GM12878 (cell line): ENCODE measurements around the gene RAP1GAP2. TPM values are rescaled to one million over a fixed set of nuclear protein-coding genes. Genes with fewer than 3 reads are reported as not detected.

ENCODE experiments used
- ATAC-seq: fragments of 200-7000 bp; cut with Tn5 transposase; 3 replicates; pipeline ENCODE4 v1.9.1; 2020; ENCODE audit warnings: mild to moderate bottlenecking, moderate library complexity
- BruUV-seq: library from RNA; stranded (reverse); fragments of 400-500 nt; replicated peaks from 2 replicates; lab custom pipeline; 2021; lab: Mats Ljungman, UMichigan
- CTCF ChIA-PET: fragments of 300-600 bp; sonication (Branson Sonifier 250); formaldehyde crosslinking; extraction: SDS; loops from one replicate; lab custom pipeline; 2021; ENCODE audit warnings: inconsistent platforms; lab: Yijun Ruan, JAX
- POLR2A ChIA-PET: fragments of 350-600 bp; formaldehyde crosslinking; extraction: SDS; loops from one replicate; lab custom pipeline; 2021; ENCODE audit warnings: inconsistent platforms; lab: Charles Lee
- RAD21 ChIA-PET: fragments of 300-600 bp; sonication (Branson Sonifier 250); formaldehyde crosslinking; loops from one replicate; lab custom pipeline; 2023; ENCODE audit warnings: antibody characterized with exemption; ENCODE audit not compliant: unreplicated experiment; lab: Charles Lee
- SMC1A ChIA-PET: fragments of 300-600 bp; sonication (Branson Sonifier 250); formaldehyde crosslinking; loops from one replicate; lab custom pipeline; 2023; ENCODE audit not compliant: unreplicated experiment, uncharacterized antibody; lab: Charles Lee
- DNase-seq: peaks from one replicate; pipeline ENCODE4 v3.0.0-alpha.2; 2011; ENCODE audit warnings: low read depth, low spot score
- FAIRE-seq: peaks from 3 replicates; lab custom pipeline; 2011; peaks lifted over from hg19 to GRCh38; lab: Jason Lieb, UNC
- H2AFZ ChIP-seq: 2 replicates; pipeline ENCODE4 v1.6.0; 2011; ENCODE audit warnings: low read depth, low read length, control low read depth; ENCODE audit not compliant: control insufficient read depth
- H3K27ac ChIP-seq: 2 replicates; pipeline ENCODE4 v1.5.1; 2011; ENCODE audit warnings: control low read depth; ENCODE audit not compliant: control insufficient read depth, insufficient read depth
- H3K27me3 ChIP-seq, 2 experiments: replicated peaks in 1 of 2; 2 replicates each; pipeline versions ENCODE4 v1.6.0 to v1.6.1; 2011; ENCODE audit warnings: low read length in 1 of 2; ENCODE audit not compliant: control insufficient read depth in 2 of 2, insufficient read depth in 2 of 2
- H3K36me3 ChIP-seq, 2 experiments: 2 replicates each; pipeline ENCODE4 v1.5.1; 2011; ENCODE audit warnings: low read length in 1 of 2; ENCODE audit not compliant: control insufficient read depth in 2 of 2, insufficient read depth in 2 of 2
- H3K4me1 ChIP-seq: 2 replicates; pipeline ENCODE4 v1.6.1; 2011; ENCODE audit warnings: mild to moderate bottlenecking, low read length, moderate library complexity, mixed read lengths; ENCODE audit not compliant: control insufficient read depth, insufficient read depth
- H3K4me2 ChIP-seq: 2 replicates; pipeline ENCODE4 v1.6.0; 2011; ENCODE audit warnings: control low read depth; ENCODE audit not compliant: control insufficient read depth, insufficient read depth
- H3K4me3 ChIP-seq: fragments of 200-600 bp; sonication (generic); 2 replicates; pipeline ENCODE4 v1.5.1; 2016
- H3K79me2 ChIP-seq: 2 replicates; pipeline ENCODE4 v1.6.0; 2011; ENCODE audit warnings: low read length; ENCODE audit not compliant: control insufficient read depth, insufficient read depth
- H3K9ac ChIP-seq: 2 replicates; pipeline ENCODE4 v1.8.0; 2011; ENCODE audit warnings: low read length, control low read depth, mixed read lengths; ENCODE audit not compliant: control insufficient read depth, insufficient read depth
- H3K9me3 ChIP-seq: replicated peaks from 3 replicates; pipeline ENCODE4 v1.5.1; 2011; ENCODE audit warnings: mild to moderate bottlenecking, low read length; ENCODE audit not compliant: control insufficient read depth, insufficient read depth
- H4K20me1 ChIP-seq: 2 replicates; pipeline ENCODE4 v1.6.0; 2011; ENCODE audit not compliant: control insufficient read depth, insufficient read depth
- ETV6 ChIP-seq, 2 experiments: fragments of 450-650 bp in 1 of 2; IDR thresholded peaks in 1 of 2; conservative IDR thresholded peaks in 1 of 2; 2 replicates each; pipeline ENCODE4 v1.6.1; 2014; ENCODE audit warnings: antibody characterized with exemption in 1 of 2, borderline replicate concordance in 1 of 2, low read depth in 1 of 2, mild to moderate bottlenecking in 1 of 2, moderate library complexity in 1 of 2
- MTA3 ChIP-seq: IDR thresholded peaks from 2 replicates; pipeline ENCODE4 v1.6.1; 2012; ENCODE audit warnings: low read length, inconsistent platforms, borderline replicate concordance
- SMC3 ChIP-seq: IDR thresholded peaks from 2 replicates; pipeline ENCODE4 v1.6.1; 2011; ENCODE audit warnings: low read length, improper control_type of control experiment, borderline replicate concordance
- TCF7 ChIP-seq: IDR thresholded peaks from 2 replicates; pipeline ENCODE4 v1.6.1; 2014; ENCODE audit warnings: antibody characterized with exemption, borderline replicate concordance
- WGBS: methylation state at CpG from one replicate; pipeline ENCODE4 v1.1.6; 2016; ENCODE audit warnings: low lambda C conversion rate; ENCODE audit not compliant: insufficient replicate concordance, insufficient coverage; ENCODE audit errors: missing lambda C conversion rate; 5-methylcytosine and 5-hydroxymethylcytosine counted together
- in situ Hi-C: fragments of 300-500 bp; cut with MboI; formaldehyde crosslinking; loops from 9 replicates; pipeline ENCODE4 v1.14.3; 2018; ENCODE audit warnings: mixed read lengths
- intact Hi-C: fragments of 100-400 bp; cut with micrococcal nuclease; formaldehyde crosslinking; loops from one replicate; pipeline ENCODE4 v1.14.2; 2022; ENCODE audit not compliant: unreplicated experiment
- polyA plus RNA-seq, 11 experiments: library from polyadenylated mRNA; depleted of rRNA in 4 of 11; unstranded in 6 of 11; stranded (reverse) in 5 of 11; fragments of >200 nt; fragmentation: Nextera tagmentation in 4 of 11; fragmentation: Illumina TruSeq in 1 of 11; extraction: Ambion mirVana in 4 of 11; extraction: Trizol in 1 of 11; gene quantifications; 1 replicate in 1 of 11; 2 replicates in 10 of 11; pipeline versions ENCODE4 v1.2.1 to v1.2.3, GENCODE V29; 2011 to 2016; ENCODE audit warnings: inconsistent platforms in 2 of 11, missing spikeins in 2 of 11, low read depth in 1 of 11
- total RNA-seq, 4 experiments: library from RNA; depleted of rRNA in 3 of 4; stranded (reverse); fragments of >200 nt in 3 of 4; fragmentation: Illumina TruSeq in 1 of 4; extraction: Trizol in 1 of 4; gene quantifications; 2 replicates each; pipeline versions ENCODE4 v1.2.1 to v1.2.3, GENCODE V29; 2013 to 2021
- TF ChIP-seq, protein P1 (sequence below): fragments of 450-650 bp; formaldehyde crosslinking; IDR thresholded peaks from 2 replicates; pipeline ENCODE4 v1.4.0; 2022; ENCODE audit warnings: mild to moderate bottlenecking, moderate library complexity
- TF ChIP-seq, protein P2 (sequence below): fragments of 450-650 bp; IDR thresholded peaks from 2 replicates; pipeline ENCODE4 v1.6.1; 2016; ENCODE audit warnings: mild to moderate bottlenecking

Gene RAP1GAP2
- total and polyA plus RNA-seq, 10 of the 15 experiments (the other 5 are each of a cell fraction or from before 2014, with no cell fraction given) = 0.03 to 0.95 (median 0.49) TPM; not detected in 2

DNA sequence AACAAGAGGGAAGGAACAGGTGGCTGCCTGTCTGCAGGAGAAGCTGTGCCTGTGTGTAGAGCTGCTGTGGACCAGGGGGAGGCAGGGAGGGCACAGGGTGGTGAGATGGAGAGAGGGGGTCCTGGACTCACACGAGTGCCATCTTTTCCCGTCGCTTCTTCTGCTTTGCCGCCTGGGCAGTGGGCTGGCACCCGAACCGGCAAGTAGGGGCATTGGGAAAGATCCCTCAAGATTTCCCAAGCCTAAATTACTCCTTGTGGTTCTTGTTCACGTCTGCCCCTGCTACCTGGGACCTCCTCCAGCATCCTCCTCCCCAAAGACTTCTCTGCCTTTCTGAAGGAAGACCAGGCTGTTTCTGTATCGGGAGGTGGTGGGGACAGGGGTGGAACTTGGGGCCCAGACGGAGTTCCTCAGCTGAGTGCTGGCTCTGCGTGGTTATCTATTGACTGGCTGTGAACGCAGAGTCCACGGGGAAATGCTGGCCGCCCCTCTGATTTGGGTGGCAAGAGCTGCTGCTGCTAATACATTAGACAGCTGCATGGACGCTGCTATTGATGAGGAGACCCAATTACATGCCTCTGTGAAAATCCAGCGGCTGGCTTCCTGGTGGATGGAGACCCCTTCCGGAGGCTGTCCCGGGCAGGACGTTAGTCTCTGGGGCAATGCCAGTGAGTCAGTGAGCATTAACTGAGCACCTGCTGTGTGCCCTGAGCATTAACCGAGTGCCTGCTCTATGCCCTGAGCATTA lies 152.7 kb downstream of the RAP1GAP2 start:
- no peak overlapping the region for H3K4me2 ChIP-seq
- CTCF ChIA-PET = no interaction called here
- DNase-seq (no peak), ATAC-seq (no peak)
- TF ChIP-seq, protein P1, sequence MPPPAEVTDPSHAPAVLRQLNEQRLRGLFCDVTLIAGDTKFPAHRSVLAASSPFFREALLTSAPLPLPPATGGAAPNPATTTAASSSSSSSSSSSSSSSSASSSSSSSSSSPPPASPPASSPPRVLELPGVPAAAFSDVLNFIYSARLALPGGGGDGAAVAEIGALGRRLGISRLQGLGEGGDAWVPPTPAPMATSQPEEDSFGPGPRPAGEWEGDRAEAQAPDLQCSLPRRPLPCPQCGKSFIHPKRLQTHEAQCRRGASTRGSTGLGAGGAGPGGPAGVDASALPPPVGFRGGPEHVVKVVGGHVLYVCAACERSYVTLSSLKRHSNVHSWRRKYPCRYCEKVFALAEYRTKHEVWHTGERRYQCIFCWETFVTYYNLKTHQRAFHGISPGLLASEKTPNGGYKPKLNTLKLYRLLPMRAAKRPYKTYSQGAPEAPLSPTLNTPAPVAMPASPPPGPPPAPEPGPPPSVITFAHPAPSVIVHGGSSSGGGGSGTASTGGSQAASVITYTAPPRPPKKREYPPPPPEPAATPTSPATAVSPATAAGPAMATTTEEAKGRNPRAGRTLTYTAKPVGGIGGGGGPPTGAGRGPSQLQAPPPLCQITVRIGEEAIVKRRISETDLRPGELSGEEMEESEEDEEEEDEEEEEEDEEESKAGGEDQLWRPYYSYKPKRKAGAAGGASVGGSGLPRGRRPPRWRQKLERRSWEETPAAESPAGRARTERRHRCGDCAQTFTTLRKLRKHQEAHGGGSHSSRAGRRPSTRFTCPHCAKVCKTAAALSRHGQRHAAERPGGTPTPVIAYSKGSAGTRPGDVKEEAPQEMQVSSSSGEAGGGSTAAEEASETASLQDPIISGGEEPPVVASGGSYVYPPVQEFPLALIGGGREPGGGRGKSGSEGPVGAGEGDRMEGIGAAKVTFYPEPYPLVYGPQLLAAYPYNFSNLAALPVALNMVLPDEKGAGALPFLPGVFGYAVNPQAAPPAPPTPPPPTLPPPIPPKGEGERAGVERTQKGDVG (CRISPR knock-in tag) = no peak
- TF ChIP-seq ETV6 (conservative IDR thresholded peaks at IDR 0.05 in 1 of 2, IDR thresholded peaks at IDR 0.05 in 1 of 2; ENCODE audit: borderline replicate concordance in 1 of 2, low read depth in 1 of 2) (no peak), TCF7 (no peak), SMC3 (no peak), MTA3 (no peak)
- TF ChIP-seq, protein P2, sequence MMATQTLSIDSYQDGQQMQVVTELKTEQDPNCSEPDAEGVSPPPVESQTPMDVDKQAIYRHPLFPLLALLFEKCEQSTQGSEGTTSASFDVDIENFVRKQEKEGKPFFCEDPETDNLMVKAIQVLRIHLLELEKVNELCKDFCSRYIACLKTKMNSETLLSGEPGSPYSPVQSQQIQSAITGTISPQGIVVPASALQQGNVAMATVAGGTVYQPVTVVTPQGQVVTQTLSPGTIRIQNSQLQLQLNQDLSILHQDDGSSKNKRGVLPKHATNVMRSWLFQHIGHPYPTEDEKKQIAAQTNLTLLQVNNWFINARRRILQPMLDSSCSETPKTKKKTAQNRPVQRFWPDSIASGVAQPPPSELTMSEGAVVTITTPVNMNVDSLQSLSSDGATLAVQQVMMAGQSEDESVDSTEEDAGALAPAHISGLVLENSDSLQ = no peak
- TF ChIP-seq, all 136 proteins: peak for 0
- POLR2A ChIA-PET = no interaction called here
- no peak for FAIRE-seq
- no peaks in the 10 kb centered on the region; a peak in 2 of 4 replicates for H3K27me3 ChIP-seq
- RAD21 ChIA-PET = no interaction called here
- in situ Hi-C loops (no loop called here), intact Hi-C loops (no loop called here)
- BruUV-seq = no TSS peak
- H4K20me1 ChIP-seq = no peaks in the 10 kb centered on the region
- SMC1A ChIA-PET = no interaction called here
- H3K27ac ChIP-seq = no peak overlapping the region
- no peaks in the 10 kb centered on the region for H3K9me3 ChIP-seq
- no peak overlapping the region for H2AFZ ChIP-seq
- 32% methylated on average over 19 of the region's 19 CpGs for WGBS
- no peaks in the 10 kb centered on the region for H3K4me1 ChIP-seq
- H3K9ac ChIP-seq = no peak overlapping the region
- H3K79me2 ChIP-seq = no peaks in the 10 kb centered on the region
- H3K36me3 ChIP-seq = no peaks in the 10 kb centered on the region
- no peak overlapping the region for H3K4me3 ChIP-seq
